Vagina (tissue), 2 donors: ENCODE measurements around the gene FAM120A. TPM values are rescaled to one million over a fixed set of nuclear protein-coding genes. Genes with fewer than 3 reads are reported as not detected.
A peak's percentile ranks its signal among the peaks of the same experiment; 100 is the strongest.

ENCODE experiments used
- DNase-seq, 2 donors: peaks; one replicate each; pipeline ENCODE4 v3.0.0-alpha.2; 2017; ENCODE audit errors: extremely low spot score in 2 of 2
- H3K27ac ChIP-seq: fragments of 200-600 bp; sonication (generic); one replicate; pipeline ENCODE4 v1.5.1; 2019
- H3K27me3 ChIP-seq: fragments of 200-600 bp; sonication (generic); one replicate; pipeline ENCODE4 v1.5.1; 2019
- H3K36me3 ChIP-seq, 2 donors: fragments of 200-600 bp; sonication (generic); one replicate each; pipeline ENCODE4 v1.5.1; 2017 to 2019
- H3K4me1 ChIP-seq: fragments of 200-600 bp; sonication (generic); one replicate; pipeline ENCODE4 v1.5.1; 2019
- H3K4me3 ChIP-seq, 2 donors: fragments of 200-600 bp; sonication (generic); 1 replicate in 1 of 2; 2 replicates in 1 of 2; pipeline ENCODE4 v1.5.1; 2016 to 2019
- H3K9me3 ChIP-seq: fragments of 200-600 bp; sonication (generic); one replicate; pipeline ENCODE4 v1.5.1; 2019
- CTCF ChIP-seq, 3 experiments: fragments of 450-650 bp in 2 of 3; fragments of 200-600 bp in 1 of 3; sonication (generic) in 1 of 3; IDR thresholded peaks; one replicate each; pipeline ENCODE4 v1.5.1; 2017 to 2019; ENCODE audit warnings: antibody characterized with exemption in 3 of 3, mild to moderate bottlenecking in 2 of 3, moderate library complexity in 2 of 3
- POLR2A ChIP-seq, 2 donors: fragments of 450-650 bp; IDR thresholded peaks; one replicate each; pipeline ENCODE4 v1.6.1; 2017; ENCODE audit warnings: antibody characterized with exemption in 2 of 2, mild to moderate bottlenecking in 2 of 2, moderate library complexity in 2 of 2
- POLR2AphosphoS5 ChIP-seq, 2 donors: sonication (generic); formaldehyde crosslinking; IDR thresholded peaks; one replicate each; pipeline ENCODE4 v1.9.0; 2017; ENCODE audit warnings: antibody characterized with exemption in 2 of 2, mild to moderate bottlenecking in 2 of 2, low read depth in 1 of 2; ENCODE audit not compliant: insufficient read depth in 1 of 2
- intact Hi-C: fragments of 100-400 bp; cut with DNase I; formaldehyde crosslinking; loops from one replicate; pipeline ENCODE4 v1.15.1; 2023
- total RNA-seq: library from RNA; depleted of rRNA; stranded (reverse); fragments of >200 nt; gene quantifications from one replicate; pipeline ENCODE4 v1.2.3, GENCODE V29; 2016

FAM120A gene
- total RNA-seq, 1 donor from 2014 or later: 98.2 TPM

- Histone ChIP-seq H3K27me3 (no peaks in the 10 kb centered on the region), H3K27ac (no peak overlapping the region), H3K4me3 (no peak overlapping the region), H3K4me1 (peaks cover 62% of the 10 kb centered on the region), H3K9me3 (no peaks in the 10 kb centered on the region), H3K36me3 (no peaks in the 10 kb centered on the region)
- TF ChIP-seq POLR2AphosphoS5 (IDR thresholded peaks at IDR 0.05; ENCODE audit: insufficient read depth in 1 of 2, low read depth in 1 of 2) (no peak), POLR2A (IDR thresholded peaks at IDR 0.05) (no peak), CTCF (IDR thresholded peaks at IDR 0.05) (no peak)
- intact Hi-C loops: no loop called here
- peak; percentile 65 to 67 for DNase-seq
These were observed 146.6 kb downstream of the FAM120A start for GRCh38 chr9:93597871-93598646.

- H3K4me3 ChIP-seq: no peak overlapping the region
- H3K27me3 ChIP-seq: no peaks in the 10 kb centered on the region
- peaks cover 60% of the 10 kb centered on the region for H3K4me1 ChIP-seq
- intact Hi-C loops: no loop called here
- H3K9me3 ChIP-seq: no peaks in the 10 kb centered on the region
- TF ChIP-seq CTCF (IDR thresholded peaks at IDR 0.05) (no peak), POLR2AphosphoS5 (IDR thresholded peaks at IDR 0.05; ENCODE audit: insufficient read depth in 1 of 2, low read depth in 1 of 2) (no peak), POLR2A (IDR thresholded peaks at IDR 0.05) (no peak)
- no peaks in the 10 kb centered on the region for H3K36me3 ChIP-seq
- peak; percentile 58 to 79 for DNase-seq
- H3K27ac ChIP-seq: no peak overlapping the region
These were observed 147.3 kb downstream of the FAM120A start for GRCh38 chr9:93598647-93599241.

GRCh38 chr9:93599571-93600403 is 148.3 kb downstream of the FAM120A start:
- Histone ChIP-seq H3K4me3 (no peak overlapping the region), H3K36me3 (no peaks in the 10 kb centered on the region), H3K27me3 (no peaks in the 10 kb centered on the region), H3K4me1 (peaks cover 54% of the 10 kb centered on the region), H3K27ac (no peak overlapping the region), H3K9me3 (no peaks in the 10 kb centered on the region)
- no peak for TF ChIP-seq POLR2AphosphoS5 (IDR thresholded peaks at IDR 0.05; ENCODE audit: insufficient read depth in 1 of 2, low read depth in 1 of 2)
- no peak for TF ChIP-seq CTCF (IDR thresholded peaks at IDR 0.05)
- no peak for TF ChIP-seq POLR2A (IDR thresholded peaks at IDR 0.05)
- peak; percentile 40 to 71 for DNase-seq
- intact Hi-C loops: no loop called here

- Histone ChIP-seq H3K27ac (no peak overlapping the region), H3K27me3 (no peaks in the 10 kb centered on the region), H3K36me3 (no peaks in the 10 kb centered on the region), H3K9me3 (no peaks in the 10 kb centered on the region), H3K4me1 (peaks cover 54% of the 10 kb centered on the region), H3K4me3 (no peak overlapping the region)
- peak in 1 of 2 donors; percentile 79 for DNase-seq
- TF ChIP-seq POLR2AphosphoS5 (IDR thresholded peaks at IDR 0.05; ENCODE audit: insufficient read depth in 1 of 2, low read depth in 1 of 2) (no peak), CTCF (IDR thresholded peaks at IDR 0.05) (no peak), POLR2A (IDR thresholded peaks at IDR 0.05) (no peak)
- intact Hi-C loops: no loop called here
These were observed 149.0 kb downstream of the FAM120A start for GRCh38 chr9:93600504-93600903.
